WTC11 (cell line): ENCODE results near the gene ZNF772. TPM values are rescaled to one million over a fixed set of nuclear protein-coding genes. Genes with fewer than 3 reads are reported as not detected.

Experiments used
- ATAC-seq: fragments of 200-7000 bp; cut with Tn5 transposase; 2 replicates; pipeline ENCODE4 v1.10.0; 2021; ENCODE audit warnings: mild to moderate bottlenecking, moderate library complexity
- CTCF ChIA-PET: fragments of 300-600 bp; sonication (Branson Sonifier 250); formaldehyde crosslinking; loops from one replicate; lab custom pipeline; 2021; ENCODE audit warnings: antibody characterized with exemption; lab: Charles Lee
- POLR2A ChIA-PET: fragments of 350-600 bp; sonication (Branson Sonifier 250); formaldehyde crosslinking; loops from one replicate; lab custom pipeline; 2021; ENCODE audit warnings: antibody characterized with exemption; lab: Charles Lee
- DNase-seq: peaks from one replicate; pipeline ENCODE4 v3.0.0; 2021; ENCODE audit warnings: low spot score
- H3K27ac Mint-ChIP-seq: 2 replicates; pipeline ENCODE4 v1.8.0; 2021; ENCODE audit warnings: mixed read lengths
- H3K27me3 Mint-ChIP-seq: 2 replicates; pipeline ENCODE4 v1.8.0; 2021; ENCODE audit warnings: low read depth, mild to moderate bottlenecking, moderate library complexity, mixed read lengths
- H3K36me3 Mint-ChIP-seq: 2 replicates; pipeline ENCODE4 v1.8.0; 2021; ENCODE audit warnings: mixed read lengths
- H3K4me1 Mint-ChIP-seq: 2 replicates; pipeline ENCODE4 v1.8.0; 2022; ENCODE audit warnings: mixed read lengths
- H3K4me3 Mint-ChIP-seq: 2 replicates; pipeline ENCODE4 v1.8.0; 2021; ENCODE audit warnings: mild to moderate bottlenecking, moderate library complexity, mixed read lengths
- H3K9me3 Mint-ChIP-seq: 2 replicates; pipeline ENCODE4 v1.8.0; 2021; ENCODE audit warnings: mixed read lengths
- ESRRA ChIP-seq: sonication (generic); formaldehyde crosslinking; IDR thresholded peaks from 2 replicates; pipeline ENCODE4 v1.8.1; 2022; ENCODE audit warnings: mild to moderate bottlenecking, missing genetic modification reagents, borderline replicate concordance
- IRF2 ChIP-seq: sonication (generic); formaldehyde crosslinking; IDR thresholded peaks from 2 replicates; pipeline ENCODE4 v1.8.0; 2022; ENCODE audit warnings: low read depth, missing genetic modification reagents, borderline replicate concordance
- MXD4 ChIP-seq: fragments of 250-450 bp; sonication (Bioruptor Pico); IDR thresholded peaks from 2 replicates; pipeline ENCODE4 v1.8.0; 2021; ENCODE audit warnings: mild to moderate bottlenecking, moderate library complexity, borderline replicate concordance
- NR3C1 ChIP-seq: sonication (generic); formaldehyde crosslinking; conservative IDR thresholded peaks from 2 replicates; pipeline ENCODE4 v1.8.1; 2023; ENCODE audit warnings: low read depth, mild to moderate bottlenecking, missing genetic modification reagents
- SMAD3 ChIP-seq: sonication (generic); formaldehyde crosslinking; IDR thresholded peaks from 2 replicates; pipeline ENCODE4 v1.8.0; 2022; ENCODE audit warnings: missing genetic modification reagents, mild to moderate bottlenecking, borderline replicate concordance
- SMAD4 ChIP-seq: sonication (generic); formaldehyde crosslinking; IDR thresholded peaks from 2 replicates; pipeline ENCODE4 v1.8.0; 2022; ENCODE audit warnings: mild to moderate bottlenecking, missing genetic modification reagents
- SP1 ChIP-seq: sonication (generic); formaldehyde crosslinking; conservative IDR thresholded peaks from 2 replicates; pipeline ENCODE4 v1.8.1; 2022; ENCODE audit warnings: missing genetic modification reagents
- TCF7 ChIP-seq: sonication (generic); formaldehyde crosslinking; IDR thresholded peaks from 2 replicates; pipeline ENCODE4 v1.8.0; 2022; ENCODE audit warnings: mild to moderate bottlenecking, low read depth, missing genetic modification reagents, moderate library complexity
- ZNF423 ChIP-seq: fragments of 250-450 bp; sonication (Bioruptor Pico); IDR thresholded peaks from 2 replicates; pipeline ENCODE4 v2.1.2; 2022; ENCODE audit warnings: mild to moderate bottlenecking, moderate library complexity
- total RNA-seq: library from RNA; stranded (reverse); gene quantifications from 3 replicates; pipeline ENCODE4 v1.2.3, GENCODE V29; 2021
- TF ChIP-seq, protein P1 (sequence below): sonication (generic); formaldehyde crosslinking; IDR thresholded peaks from 2 replicates; pipeline ENCODE4 v1.8.0; 2023; ENCODE audit warnings: missing genetic modification reagents, mild to moderate bottlenecking, borderline replicate concordance
- TF ChIP-seq, protein P2 (sequence below): sonication (generic); formaldehyde crosslinking; IDR thresholded peaks from 2 replicates; pipeline ENCODE4 v1.8.0; 2022; ENCODE audit warnings: mild to moderate bottlenecking, missing genetic modification reagents

ZNF772 gene
- total RNA-seq, 1 experiment from 2014 or later, result 13.1 TPM

DNA sequence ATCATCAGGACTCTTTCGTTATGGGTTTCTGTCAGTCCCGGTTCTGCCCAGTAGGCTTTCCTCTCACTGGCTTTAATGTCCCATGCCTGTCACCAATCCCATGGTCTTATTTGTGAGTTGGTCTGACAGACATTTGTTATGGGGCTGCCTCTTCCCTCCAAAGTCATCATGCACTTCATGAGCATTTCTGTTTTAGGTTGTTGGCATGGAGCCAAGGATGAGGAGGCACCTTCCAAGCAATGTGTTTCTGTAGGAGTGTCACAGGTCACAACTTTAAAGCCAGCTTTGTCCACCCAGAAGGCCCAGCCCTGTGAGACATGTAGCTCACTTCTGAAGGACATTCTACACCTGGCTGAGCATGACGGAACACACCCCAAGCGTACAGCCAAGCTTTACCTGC is 57.9 kb downstream of the ZNF772 start:
- H3K27me3 Mint-ChIP-seq, result no peaks in the 10 kb centered on the region
- no peaks in the 10 kb centered on the region for H3K4me1 Mint-ChIP-seq
- H3K36me3 Mint-ChIP-seq, result peaks cover 21% of the 10 kb centered on the region
- CTCF ChIA-PET, result interaction anchor here (1.0 kb wide), 1 partner anchor 13 kb away, joined by 3 read pairs; no protein-coding TSS in a partner anchor
- POLR2A ChIA-PET, result no interaction called here
- TF ChIP-seq NR3C1 (no peak), SMAD4 (CRISPR knock-in tag) (no peak), IRF2 (CRISPR knock-in tag) (no peak), SP1 (CRISPR knock-in tag) (no peak), SMAD3 (no peak), ZNF423 (no peak), ESRRA (CRISPR knock-in tag) (no peak), MXD4 (CRISPR knock-in tag) (no peak), TCF7 (CRISPR knock-in tag) (no peak)
- TF ChIP-seq, protein P1, sequence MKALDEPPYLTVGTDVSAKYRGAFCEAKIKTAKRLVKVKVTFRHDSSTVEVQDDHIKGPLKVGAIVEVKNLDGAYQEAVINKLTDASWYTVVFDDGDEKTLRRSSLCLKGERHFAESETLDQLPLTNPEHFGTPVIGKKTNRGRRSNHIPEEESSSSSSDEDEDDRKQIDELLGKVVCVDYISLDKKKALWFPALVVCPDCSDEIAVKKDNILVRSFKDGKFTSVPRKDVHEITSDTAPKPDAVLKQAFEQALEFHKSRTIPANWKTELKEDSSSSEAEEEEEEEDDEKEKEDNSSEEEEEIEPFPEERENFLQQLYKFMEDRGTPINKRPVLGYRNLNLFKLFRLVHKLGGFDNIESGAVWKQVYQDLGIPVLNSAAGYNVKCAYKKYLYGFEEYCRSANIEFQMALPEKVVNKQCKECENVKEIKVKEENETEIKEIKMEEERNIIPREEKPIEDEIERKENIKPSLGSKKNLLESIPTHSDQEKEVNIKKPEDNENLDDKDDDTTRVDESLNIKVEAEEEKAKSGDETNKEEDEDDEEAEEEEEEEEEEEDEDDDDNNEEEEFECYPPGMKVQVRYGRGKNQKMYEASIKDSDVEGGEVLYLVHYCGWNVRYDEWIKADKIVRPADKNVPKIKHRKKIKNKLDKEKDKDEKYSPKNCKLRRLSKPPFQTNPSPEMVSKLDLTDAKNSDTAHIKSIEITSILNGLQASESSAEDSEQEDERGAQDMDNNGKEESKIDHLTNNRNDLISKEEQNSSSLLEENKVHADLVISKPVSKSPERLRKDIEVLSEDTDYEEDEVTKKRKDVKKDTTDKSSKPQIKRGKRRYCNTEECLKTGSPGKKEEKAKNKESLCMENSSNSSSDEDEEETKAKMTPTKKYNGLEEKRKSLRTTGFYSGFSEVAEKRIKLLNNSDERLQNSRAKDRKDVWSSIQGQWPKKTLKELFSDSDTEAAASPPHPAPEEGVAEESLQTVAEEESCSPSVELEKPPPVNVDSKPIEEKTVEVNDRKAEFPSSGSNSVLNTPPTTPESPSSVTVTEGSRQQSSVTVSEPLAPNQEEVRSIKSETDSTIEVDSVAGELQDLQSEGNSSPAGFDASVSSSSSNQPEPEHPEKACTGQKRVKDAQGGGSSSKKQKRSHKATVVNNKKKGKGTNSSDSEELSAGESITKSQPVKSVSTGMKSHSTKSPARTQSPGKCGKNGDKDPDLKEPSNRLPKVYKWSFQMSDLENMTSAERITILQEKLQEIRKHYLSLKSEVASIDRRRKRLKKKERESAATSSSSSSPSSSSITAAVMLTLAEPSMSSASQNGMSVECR (CRISPR knock-in tag), result no peak
- TF ChIP-seq, protein P2, sequence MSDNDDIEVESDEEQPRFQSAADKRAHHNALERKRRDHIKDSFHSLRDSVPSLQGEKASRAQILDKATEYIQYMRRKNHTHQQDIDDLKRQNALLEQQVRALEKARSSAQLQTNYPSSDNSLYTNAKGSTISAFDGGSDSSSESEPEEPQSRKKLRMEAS (CRISPR knock-in tag), result no peak
- H3K4me3 Mint-ChIP-seq, result no peak overlapping the region
- ATAC-seq, result no peak
- no peaks in the 10 kb centered on the region for H3K9me3 Mint-ChIP-seq
- DNase-seq, result no peak
- H3K27ac Mint-ChIP-seq, result no peak overlapping the region

Other genes starting within 250 kb of the ZNF772 start
- 3.6 to 6.7 TPM (median 5.1 TPM) in 3 replicates for gene AURKC, start 246.5 kb downstream of the ZNF772 start, total RNA-seq
- gene ZNF805, start 236.9 kb downstream of the ZNF772 start, total RNA-seq, result 16.1 to 18.2 TPM (median 17.9 TPM) in 3 replicates
- 50.8 to 62.9 TPM (median 52.2 TPM) in 3 replicates for gene ZNF460, start 197.1 kb downstream of the ZNF772 start, total RNA-seq
- gene ZNF543, start 157.1 kb downstream of the ZNF772 start, total RNA-seq, result 8.3 to 8.9 TPM (median 8.4 TPM) in 3 replicates
- gene ZNF304, start 126.3 kb downstream of the ZNF772 start, total RNA-seq, result 10.4 to 11.0 TPM (median 10.8 TPM) in 3 replicates
- 10.5 to 11.7 TPM (median 10.5 TPM) in 3 replicates for gene TRAPPC2B, start 114.0 kb downstream of the ZNF772 start, total RNA-seq
- 2.3 to 2.7 TPM (median 2.4 TPM) in 3 replicates for gene ZNF547, start 114.0 kb downstream of the ZNF772 start, total RNA-seq
- gene ZNF548, start 87.7 kb downstream of the ZNF772 start, total RNA-seq, result 10.8 to 14.2 TPM (median 11.3 TPM) in 3 replicates
- gene ZNF17, start 66.4 kb downstream of the ZNF772 start, total RNA-seq, result 6.7 to 10.3 TPM (median 7.7 TPM) in 3 replicates
- gene ZNF749, start 42.2 kb downstream of the ZNF772 start, total RNA-seq, result 32.3 to 34.7 TPM (median 34.6 TPM) in 3 replicates
- gene VN1R1, start 20.4 kb downstream of the ZNF772 start, total RNA-seq, result 0.73 to 0.89 TPM (median 0.83 TPM) in 3 replicates
- 9.0 to 11.3 TPM (median 9.1 TPM) in 3 replicates for gene ZNF419, start 10.2 kb upstream of the ZNF772 start, total RNA-seq
- gene ZNF773, start 22.4 kb upstream of the ZNF772 start, total RNA-seq, result 6.3 to 8.6 TPM (median 6.8 TPM) in 3 replicates
- 8.8 to 9.7 TPM (median 9.2 TPM) in 3 replicates for gene ZNF549, start 49.8 kb upstream of the ZNF772 start, total RNA-seq
- 13.0 to 17.5 TPM (median 15.5 TPM) in 3 replicates for gene ZNF550, start 82.3 kb upstream of the ZNF772 start, total RNA-seq
- 8.3 to 10.0 TPM (median 9.1 TPM) in 3 replicates for gene ZNF416, start 101.3 kb upstream of the ZNF772 start, total RNA-seq
- 30.0 to 31.5 TPM (median 31.1 TPM) in 3 replicates for gene ZIK1, start 106.6 kb upstream of the ZNF772 start, total RNA-seq
- gene ZNF530, start 122.3 kb upstream of the ZNF772 start, total RNA-seq, result 10.4 to 12.0 TPM (median 11.2 TPM) in 3 replicates
- 46.8 to 53.1 TPM (median 52.5 TPM) in 3 replicates for gene ZNF134, start 136.7 kb upstream of the ZNF772 start, total RNA-seq
- 13.5 to 17.6 TPM (median 14.3 TPM) in 3 replicates for gene ZNF211, start 155.6 kb upstream of the ZNF772 start, total RNA-seq
- 0.09 to 0.13 TPM in 2 of 3 replicates, not detected in the other for gene ZSCAN4, start 191.4 kb upstream of the ZNF772 start, total RNA-seq
- 30.2 to 32.4 TPM (median 31.3 TPM) in 3 replicates for gene ZNF551, start 204.4 kb upstream of the ZNF772 start, total RNA-seq
- 20.0 to 22.0 TPM (median 21.4 TPM) in 3 replicates for gene ZNF154, start 231.6 kb upstream of the ZNF772 start, total RNA-seq